Hematopoietic multipotent progenitor cell (in vitro differentiated cells): Measurements from ENCODE around the gene RUNX2. TPM values are rescaled to one million over a fixed set of nuclear protein-coding genes. Genes with fewer than 3 reads are reported as not detected.

Source experiments
- total RNA-seq: library from RNA; depleted of rRNA; stranded (reverse); fragments of >200 nt; gene quantifications from one replicate; pipeline ENCODE4 v1.2.3, GENCODE V29; 2012

RUNX2 gene
- total RNA-seq, 1 donor = 26.1 TPM

Other genes with a start within 250 kb of the RUNX2 start
- gene SUPT3H, start 49.6 kb downstream of the RUNX2 start, total RNA-seq = 22.4 TPM